22Rv1 (cell line): ENCODE results near the gene MX1.

Experiments
- H3K27ac ChIP-seq: fragments of 450-650 bp; 2 replicates; pipeline ENCODE4 v1.5.1; 2017
- ZFX ChIP-seq: fragments of 450-650 bp; IDR thresholded peaks from 2 replicates; pipeline ENCODE4 v1.6.1; 2017; ENCODE audit warnings: antibody characterized with exemption, borderline replicate concordance
- TF ChIP-seq, protein P1 (sequence below): fragments of 450-650 bp; IDR thresholded peaks from 2 replicates; pipeline ENCODE4 v1.5.1; 2017; ENCODE audit warnings: mild to moderate bottlenecking

The MX1 gene

DNA sequence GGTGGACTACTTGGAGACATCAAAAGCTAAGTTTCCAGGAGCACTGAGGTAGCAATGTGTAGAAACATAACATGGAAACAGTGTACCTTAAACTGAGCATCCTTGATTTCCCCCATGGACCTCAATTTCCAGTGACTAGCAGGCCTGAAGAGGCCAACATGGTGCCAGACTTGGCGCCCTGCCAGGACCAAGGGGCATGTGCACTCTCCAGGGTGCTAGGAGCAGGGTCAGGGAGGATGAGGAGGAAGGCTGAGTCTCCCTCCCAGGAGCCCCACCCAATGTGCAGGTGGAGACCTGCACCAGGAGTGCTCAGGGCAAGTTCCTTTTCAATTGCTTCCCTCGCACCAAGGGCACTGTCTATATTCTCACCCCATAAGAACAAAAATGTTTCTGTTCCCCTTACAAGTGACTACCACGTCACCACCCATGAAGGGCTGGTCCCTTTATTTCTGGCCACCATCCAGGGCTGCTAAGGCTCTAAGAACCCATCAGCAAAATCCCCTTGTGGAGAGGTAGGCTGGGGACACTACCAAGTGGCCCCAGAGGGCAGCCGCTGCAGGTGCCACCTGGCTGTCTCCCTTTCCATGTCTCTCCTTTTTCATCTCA lies 39.2 kb downstream of the MX1 start:
- no peak for TF ChIP-seq ZFX
- TF ChIP-seq, protein P1, sequence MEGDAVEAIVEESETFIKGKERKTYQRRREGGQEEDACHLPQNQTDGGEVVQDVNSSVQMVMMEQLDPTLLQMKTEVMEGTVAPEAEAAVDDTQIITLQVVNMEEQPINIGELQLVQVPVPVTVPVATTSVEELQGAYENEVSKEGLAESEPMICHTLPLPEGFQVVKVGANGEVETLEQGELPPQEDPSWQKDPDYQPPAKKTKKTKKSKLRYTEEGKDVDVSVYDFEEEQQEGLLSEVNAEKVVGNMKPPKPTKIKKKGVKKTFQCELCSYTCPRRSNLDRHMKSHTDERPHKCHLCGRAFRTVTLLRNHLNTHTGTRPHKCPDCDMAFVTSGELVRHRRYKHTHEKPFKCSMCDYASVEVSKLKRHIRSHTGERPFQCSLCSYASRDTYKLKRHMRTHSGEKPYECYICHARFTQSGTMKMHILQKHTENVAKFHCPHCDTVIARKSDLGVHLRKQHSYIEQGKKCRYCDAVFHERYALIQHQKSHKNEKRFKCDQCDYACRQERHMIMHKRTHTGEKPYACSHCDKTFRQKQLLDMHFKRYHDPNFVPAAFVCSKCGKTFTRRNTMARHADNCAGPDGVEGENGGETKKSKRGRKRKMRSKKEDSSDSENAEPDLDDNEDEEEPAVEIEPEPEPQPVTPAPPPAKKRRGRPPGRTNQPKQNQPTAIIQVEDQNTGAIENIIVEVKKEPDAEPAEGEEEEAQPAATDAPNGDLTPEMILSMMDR = no peak
- H3K27ac ChIP-seq = no peak overlapping the region

DNA sequence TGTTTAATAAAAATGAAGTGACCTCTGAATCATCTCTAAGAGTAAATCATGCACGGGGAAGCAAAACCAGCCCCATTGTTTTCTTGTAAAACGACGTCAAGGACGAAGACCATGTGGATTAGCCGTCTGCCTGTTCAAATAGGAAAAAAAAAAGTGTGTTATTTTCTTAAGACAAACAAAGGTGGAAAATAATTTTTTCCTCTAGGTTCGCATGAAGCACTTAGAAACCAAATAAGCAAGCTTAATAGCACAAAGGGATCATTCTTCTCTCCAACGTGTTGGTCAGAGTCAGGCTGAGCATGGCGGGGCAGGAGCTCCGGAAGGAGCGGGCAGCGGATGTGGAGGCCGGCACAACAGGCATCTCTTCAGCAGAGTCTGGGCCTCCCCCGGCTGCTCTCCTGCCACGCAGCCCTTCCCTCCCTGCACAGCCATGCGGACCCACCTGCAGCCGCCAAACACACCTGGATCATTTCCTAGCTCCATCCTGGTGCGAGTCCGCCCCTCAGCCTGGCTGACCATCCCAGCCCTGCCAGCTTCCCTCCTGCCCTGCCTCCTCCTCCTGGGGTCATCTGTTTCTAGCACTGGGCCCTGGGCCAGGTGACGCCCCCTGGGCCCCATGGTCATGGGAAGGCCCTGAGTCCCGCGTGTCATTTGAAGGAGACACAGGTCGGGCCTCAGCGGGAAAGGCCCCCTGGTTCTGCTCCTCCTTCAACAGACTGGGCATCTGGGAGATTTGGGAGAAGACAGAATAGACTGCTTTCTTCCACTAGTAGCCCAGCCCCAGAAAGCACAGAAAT lies 40.2 kb downstream of the MX1 start:
- TF ChIP-seq, protein P1 = no peak
- no peak overlapping the region for H3K27ac ChIP-seq

DNA sequence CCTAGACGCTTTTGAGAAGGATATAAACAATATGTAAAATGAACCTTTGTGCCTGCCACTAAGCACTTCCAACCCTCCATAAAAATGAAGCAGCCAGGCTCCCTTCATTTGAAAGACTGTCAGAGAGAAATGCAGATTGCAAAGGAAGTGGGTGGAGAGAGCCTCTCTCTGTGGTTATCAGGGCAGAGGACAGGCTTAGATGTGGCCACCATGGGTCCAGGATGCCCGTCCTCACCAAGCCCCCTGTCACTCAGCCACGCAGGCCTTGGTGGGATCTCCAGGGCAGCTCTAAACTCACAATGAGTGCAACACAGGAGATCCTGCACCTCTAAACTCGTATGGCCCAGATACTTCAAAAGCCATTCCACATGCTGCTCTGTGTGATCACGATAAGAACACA lies 44.0 kb downstream of the MX1 start:
- H3K27ac ChIP-seq = no peak overlapping the region
- TF ChIP-seq ZFX = no peak
- TF ChIP-seq, protein P1 = no peak

DNA sequence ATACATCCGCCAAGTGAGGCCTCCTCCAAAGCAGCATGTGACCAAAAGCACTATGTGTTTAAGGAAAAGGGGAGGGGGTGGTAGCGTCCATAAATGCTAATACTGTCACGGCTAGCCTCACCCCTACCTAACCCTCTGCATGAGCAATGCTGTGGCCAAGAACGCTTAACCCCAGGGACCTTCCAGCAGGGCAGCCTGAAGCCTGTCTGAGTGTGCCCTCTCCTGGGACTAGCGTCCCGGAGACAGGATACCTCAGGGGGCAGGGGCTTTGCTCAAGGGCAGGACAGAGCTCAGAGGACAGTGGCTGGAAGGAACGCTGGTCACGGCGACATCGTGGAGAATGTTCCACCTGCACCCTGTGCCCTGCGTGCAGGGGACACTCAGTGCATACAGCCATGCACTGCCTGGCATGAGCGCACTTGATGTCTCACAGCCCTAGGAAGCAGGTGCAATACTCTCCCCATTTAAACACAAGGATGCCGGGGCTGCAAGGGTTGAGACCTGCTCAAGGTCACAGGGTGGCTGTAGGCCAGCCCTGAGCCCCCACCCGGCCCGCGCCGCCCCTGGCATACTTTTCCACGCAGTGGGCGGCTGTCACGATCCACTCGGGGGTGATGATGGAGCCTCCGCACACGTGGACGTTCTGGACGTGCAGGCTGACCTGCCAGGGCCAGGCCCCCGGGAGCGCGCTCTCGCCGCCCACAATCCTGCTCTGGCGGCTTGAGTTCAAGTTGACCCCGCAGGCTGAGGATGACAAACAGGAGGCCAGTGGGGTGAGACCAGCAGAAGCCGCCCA lies 46.9 kb downstream of the MX1 start:
- TF ChIP-seq, protein P1 = no peak
- H3K27ac ChIP-seq = no peak overlapping the region

DNA sequence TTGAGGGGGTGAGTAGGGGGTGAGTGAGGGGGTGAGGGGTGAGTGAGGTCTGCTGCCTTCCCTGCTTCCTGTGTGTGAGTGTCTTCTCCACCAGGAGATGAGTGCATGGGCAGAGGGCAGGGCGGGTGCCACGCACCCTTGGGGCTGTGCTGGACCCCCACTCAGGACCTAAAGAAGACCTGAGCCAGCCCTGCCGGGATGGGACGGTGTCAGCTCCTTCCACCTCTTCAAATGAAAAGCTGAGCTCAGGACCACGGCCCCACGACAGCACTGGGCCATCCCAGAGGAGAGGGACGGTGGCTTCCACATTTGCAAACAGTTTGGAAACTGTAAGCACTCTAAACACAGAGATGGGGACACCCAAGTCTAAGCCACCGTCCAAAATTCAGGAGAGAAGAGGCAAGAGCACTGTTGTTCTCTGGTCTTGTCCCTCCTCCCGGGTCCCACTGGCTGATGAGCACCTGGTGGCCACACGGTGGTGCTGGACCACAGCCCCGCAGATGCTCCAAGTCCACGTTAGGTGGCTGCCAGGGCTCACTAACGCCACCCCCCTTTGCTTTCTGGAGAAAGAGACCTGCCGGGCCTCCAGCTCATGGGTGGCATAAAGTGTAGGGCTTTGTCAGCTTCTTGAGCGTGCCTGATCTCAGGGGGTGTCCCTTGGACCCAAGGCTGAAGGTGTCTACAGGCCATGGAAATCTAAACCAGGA lies 49.8 kb downstream of the MX1 start:
- no peak overlapping the region for H3K27ac ChIP-seq
- TF ChIP-seq ZFX = no peak
- TF ChIP-seq, protein P1 = no peak

DNA sequence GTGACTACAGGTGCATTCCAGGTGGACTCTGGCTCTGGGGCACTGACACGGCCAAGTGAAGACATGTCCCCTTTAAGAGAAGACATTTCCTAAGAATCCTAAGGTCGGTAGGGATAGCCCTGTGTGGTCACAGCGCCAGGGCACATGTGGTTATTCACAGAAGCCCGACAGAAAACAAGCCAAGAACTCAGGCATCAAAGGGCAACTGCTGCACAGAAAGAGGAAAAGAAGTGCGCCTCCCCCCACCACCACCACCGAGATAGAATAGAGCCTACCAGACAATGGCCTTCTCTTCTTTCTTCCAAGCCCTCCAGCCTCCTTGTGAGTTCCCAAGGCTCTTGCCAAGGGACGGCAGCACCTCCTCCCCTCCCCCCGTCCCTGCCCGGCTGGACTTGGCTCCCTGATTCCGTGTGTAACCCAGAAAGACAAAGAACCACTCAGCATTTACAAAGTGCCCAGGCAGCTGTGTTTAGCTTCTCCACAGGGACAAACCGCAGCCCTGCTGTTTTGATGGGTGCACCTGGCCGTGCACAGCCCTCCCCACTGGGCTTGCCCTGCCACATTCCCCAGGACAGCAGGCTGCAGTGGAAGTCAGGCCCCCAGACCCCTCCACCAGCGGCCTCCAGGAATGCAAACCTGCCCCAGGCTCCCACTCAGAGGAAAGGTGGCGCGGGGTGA lies 51.7 kb downstream of the MX1 start:
- TF ChIP-seq, protein P1 = no peak
- TF ChIP-seq ZFX = no peak
- no peak overlapping the region for H3K27ac ChIP-seq
